Vagina (tissue), 2 donors: ENCODE results near the gene SRRM1. TPM values are rescaled to one million over a fixed set of nuclear protein-coding genes. Genes with fewer than 3 reads are reported as not detected.

Experiments used
- DNase-seq, 2 donors: peaks; one replicate each; pipeline ENCODE4 v3.0.0-alpha.2; 2017; ENCODE audit errors: extremely low spot score in 2 of 2
- H3K27ac ChIP-seq: fragments of 200-600 bp; sonication (generic); one replicate; pipeline ENCODE4 v1.5.1; 2019
- H3K27me3 ChIP-seq: fragments of 200-600 bp; sonication (generic); one replicate; pipeline ENCODE4 v1.5.1; 2019
- H3K36me3 ChIP-seq, 2 donors: fragments of 200-600 bp; sonication (generic); one replicate each; pipeline ENCODE4 v1.5.1; 2017 to 2019
- H3K4me1 ChIP-seq: fragments of 200-600 bp; sonication (generic); one replicate; pipeline ENCODE4 v1.5.1; 2019
- H3K4me3 ChIP-seq, 2 donors: fragments of 200-600 bp; sonication (generic); 1 replicate in 1 of 2; 2 replicates in 1 of 2; pipeline ENCODE4 v1.5.1; 2016 to 2019
- H3K9me3 ChIP-seq: fragments of 200-600 bp; sonication (generic); one replicate; pipeline ENCODE4 v1.5.1; 2019
- CTCF ChIP-seq, 3 experiments: fragments of 450-650 bp in 2 of 3; fragments of 200-600 bp in 1 of 3; sonication (generic) in 1 of 3; IDR thresholded peaks; one replicate each; pipeline ENCODE4 v1.5.1; 2017 to 2019; ENCODE audit warnings: antibody characterized with exemption in 3 of 3, mild to moderate bottlenecking in 2 of 3, moderate library complexity in 2 of 3
- POLR2A ChIP-seq, 2 donors: fragments of 450-650 bp; IDR thresholded peaks; one replicate each; pipeline ENCODE4 v1.6.1; 2017; ENCODE audit warnings: antibody characterized with exemption in 2 of 2, mild to moderate bottlenecking in 2 of 2, moderate library complexity in 2 of 2
- POLR2AphosphoS5 ChIP-seq, 2 donors: sonication (generic); formaldehyde crosslinking; IDR thresholded peaks; one replicate each; pipeline ENCODE4 v1.9.0; 2017; ENCODE audit warnings: antibody characterized with exemption in 2 of 2, mild to moderate bottlenecking in 2 of 2, low read depth in 1 of 2; ENCODE audit not compliant: insufficient read depth in 1 of 2
- intact Hi-C: fragments of 100-400 bp; cut with DNase I; formaldehyde crosslinking; loops from one replicate; pipeline ENCODE4 v1.15.1; 2023
- total RNA-seq: library from RNA; depleted of rRNA; stranded (reverse); fragments of >200 nt; gene quantifications from one replicate; pipeline ENCODE4 v1.2.3, GENCODE V29; 2016

SRRM1 gene
- total RNA-seq, 1 donor from 2014 or later: 93.1 TPM

GRCh38 chr1:24693827-24694379 is 50.8 kb downstream of the SRRM1 start:
- intact Hi-C loops: no loop called here
- TF ChIP-seq POLR2AphosphoS5 (IDR thresholded peaks at IDR 0.05; ENCODE audit: insufficient read depth in 1 of 2, low read depth in 1 of 2) (no peak), CTCF (IDR thresholded peaks at IDR 0.05) (no peak), POLR2A (IDR thresholded peaks at IDR 0.05) (no peak)
- DNase-seq: no peak

GRCh38 chr1:24694380-24694843 is 51.3 kb downstream of the SRRM1 start:
- intact Hi-C loops: no loop called here
- no peak for DNase-seq
- H3K9me3 ChIP-seq: no peaks in the 10 kb centered on the region
- TF ChIP-seq POLR2A (IDR thresholded peaks at IDR 0.05): no peak
- no peak for TF ChIP-seq CTCF (IDR thresholded peaks at IDR 0.05)
- peak in 1 of 2 donors; percentile 25 for TF ChIP-seq POLR2AphosphoS5 (IDR thresholded peaks at IDR 0.05; ENCODE audit: insufficient read depth in 1 of 2, low read depth in 1 of 2)
- H3K27me3 ChIP-seq: no peaks in the 10 kb centered on the region
- no peak overlapping the region for H3K4me3 ChIP-seq
- no peaks in the 10 kb centered on the region for H3K4me1 ChIP-seq
- no peak overlapping the region for H3K27ac ChIP-seq
- H3K36me3 ChIP-seq: no peaks in the 10 kb centered on the region

More at GRCh38 chr1:24693827-24694379, 50.8 kb downstream of the SRRM1 start:
- no peaks in the 10 kb centered on the region for H3K27me3 ChIP-seq
- H3K4me3 ChIP-seq: no peak overlapping the region
- peaks cover 3% of the 10 kb centered on the region for H3K4me1 ChIP-seq
- H3K9me3 ChIP-seq: no peaks in the 10 kb centered on the region
- no peaks in the 10 kb centered on the region for H3K36me3 ChIP-seq
- H3K27ac ChIP-seq: no peak overlapping the region

- intact Hi-C loops: no loop called here
- no peaks in the 10 kb centered on the region for H3K4me1 ChIP-seq
- no peaks in the 10 kb centered on the region for H3K36me3 ChIP-seq
- no peak overlapping the region for H3K4me3 ChIP-seq
- H3K27ac ChIP-seq: no peak overlapping the region
- H3K9me3 ChIP-seq: no peaks in the 10 kb centered on the region
- DNase-seq: no peak
- no peak for TF ChIP-seq CTCF (IDR thresholded peaks at IDR 0.05)
- TF ChIP-seq POLR2A (IDR thresholded peaks at IDR 0.05): no peak
- no peak for TF ChIP-seq POLR2AphosphoS5 (IDR thresholded peaks at IDR 0.05; ENCODE audit: insufficient read depth in 1 of 2, low read depth in 1 of 2)
- no peaks in the 10 kb centered on the region for H3K27me3 ChIP-seq
Observed at GRCh38 chr1:24695202-24695974, 52.3 kb downstream of the SRRM1 start.

DNA sequence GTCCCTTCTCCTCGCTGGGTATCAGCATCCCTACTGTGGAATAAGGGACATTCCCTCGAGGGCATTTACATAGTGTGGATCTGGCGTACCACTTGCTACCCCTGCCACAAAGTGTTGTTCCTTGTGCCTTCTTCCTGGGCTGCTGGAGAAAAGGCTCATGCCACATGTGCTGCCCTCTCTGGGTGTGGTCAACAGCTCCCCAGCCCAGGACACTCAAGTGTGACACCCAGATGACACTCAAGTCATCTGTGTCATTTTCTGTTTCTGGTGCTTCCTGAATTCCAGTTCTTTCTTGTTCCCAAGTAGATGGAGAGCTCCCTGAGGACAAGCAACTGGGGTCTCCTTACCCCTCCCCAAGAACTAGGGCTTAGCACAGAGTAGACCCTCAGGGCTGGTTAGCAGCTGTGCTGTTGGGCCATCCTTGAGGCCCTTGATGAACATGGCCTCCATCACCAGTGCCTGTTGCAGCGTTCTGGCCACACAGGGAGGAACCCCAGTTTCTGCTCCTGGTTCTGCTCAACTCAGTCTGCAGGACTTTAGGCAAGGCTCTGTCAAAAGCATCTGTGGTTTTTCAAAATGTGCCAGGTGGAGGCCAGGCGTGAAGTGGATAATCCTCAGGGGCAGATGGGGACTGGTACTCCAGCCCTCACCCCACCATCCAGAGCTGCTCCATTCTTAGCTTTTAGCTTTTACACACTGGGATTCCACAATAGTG is 53.1 kb downstream of the SRRM1 start:
- Histone ChIP-seq H3K4me3 (no peak overlapping the region), H3K4me1 (no peaks in the 10 kb centered on the region), H3K9me3 (no peaks in the 10 kb centered on the region), H3K36me3 (no peaks in the 10 kb centered on the region), H3K27ac (no peak overlapping the region), H3K27me3 (no peaks in the 10 kb centered on the region)
- intact Hi-C loops: no loop called here
- DNase-seq: no peak
- TF ChIP-seq POLR2A (IDR thresholded peaks at IDR 0.05) (no peak), CTCF (IDR thresholded peaks at IDR 0.05) (no peak), POLR2AphosphoS5 (IDR thresholded peaks at IDR 0.05; ENCODE audit: insufficient read depth in 1 of 2, low read depth in 1 of 2) (no peak)
